ENCODE data around the gene TMEM109.

Gene TMEM109

GRCh38 chr11:60921777-60922335 lies 7.9 kb downstream of the TMEM109 start:
- ATAC-seq = no peak
- TF ChIP-seq ZFP3 (CRISPR knock-in tag; IDR thresholded peaks at IDR 0.05) (no peak), ZNF70 (CRISPR knock-in tag; IDR thresholded peaks at IDR 0.05) (no peak), ZFP30 (CRISPR knock-in tag; IDR thresholded peaks at IDR 0.05) (no peak), GLIS3 (CRISPR knock-in tag; IDR thresholded peaks at IDR 0.05) (no peak)
- TF ChIP-seq, protein P1, sequence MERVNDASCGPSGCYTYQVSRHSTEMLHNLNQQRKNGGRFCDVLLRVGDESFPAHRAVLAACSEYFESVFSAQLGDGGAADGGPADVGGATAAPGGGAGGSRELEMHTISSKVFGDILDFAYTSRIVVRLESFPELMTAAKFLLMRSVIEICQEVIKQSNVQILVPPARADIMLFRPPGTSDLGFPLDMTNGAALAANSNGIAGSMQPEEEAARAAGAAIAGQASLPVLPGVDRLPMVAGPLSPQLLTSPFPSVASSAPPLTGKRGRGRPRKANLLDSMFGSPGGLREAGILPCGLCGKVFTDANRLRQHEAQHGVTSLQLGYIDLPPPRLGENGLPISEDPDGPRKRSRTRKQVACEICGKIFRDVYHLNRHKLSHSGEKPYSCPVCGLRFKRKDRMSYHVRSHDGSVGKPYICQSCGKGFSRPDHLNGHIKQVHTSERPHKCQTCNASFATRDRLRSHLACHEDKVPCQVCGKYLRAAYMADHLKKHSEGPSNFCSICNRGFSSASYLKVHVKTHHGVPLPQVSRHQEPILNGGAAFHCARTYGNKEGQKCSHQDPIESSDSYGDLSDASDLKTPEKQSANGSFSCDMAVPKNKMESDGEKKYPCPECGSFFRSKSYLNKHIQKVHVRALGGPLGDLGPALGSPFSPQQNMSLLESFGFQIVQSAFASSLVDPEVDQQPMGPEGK (CRISPR knock-in tag; IDR thresholded peaks at IDR 0.05; ENCODE audit: borderline replicate concordance) = no peak

DNA sequence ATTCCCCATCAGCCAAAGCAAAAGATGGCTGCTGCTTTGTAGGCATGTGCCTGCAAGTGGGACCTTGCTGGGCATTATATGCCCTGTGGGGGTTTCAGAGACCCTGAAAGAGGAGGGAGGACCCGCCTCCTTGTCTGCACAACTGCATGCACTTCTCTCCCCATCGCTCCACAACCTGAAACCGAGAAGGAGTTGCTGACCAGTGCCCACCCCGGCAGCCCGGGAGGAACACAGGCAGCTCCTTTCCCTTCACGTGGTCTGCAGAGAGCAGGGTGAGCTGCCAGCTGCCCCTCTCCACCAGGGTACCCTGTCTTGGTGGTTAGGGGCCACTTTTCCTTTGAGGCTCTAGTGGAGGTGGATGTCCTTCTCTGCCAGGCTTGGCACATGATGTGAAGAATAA lies 8.9 kb downstream of the TMEM109 start:
- no peak for TF ChIP-seq ISL1 (CRISPR knock-in tag; IDR thresholded peaks at IDR 0.05)
- TF ChIP-seq ZNF565 (CRISPR knock-in tag; conservative IDR thresholded peaks at IDR 0.05; ENCODE audit: low read depth) = no peak
- TF ChIP-seq TOX (CRISPR knock-in tag; IDR thresholded peaks at IDR 0.05; ENCODE audit: borderline replicate concordance) = no peak
- no peak for TF ChIP-seq BACH2 (CRISPR knock-in tag; IDR thresholded peaks at IDR 0.05; ENCODE audit: borderline replicate concordance)
- TF ChIP-seq ZNF8 (CRISPR knock-in tag; IDR thresholded peaks at IDR 0.05) = no peak
- no peak for TF ChIP-seq GLIS3 (CRISPR knock-in tag; IDR thresholded peaks at IDR 0.05)
- no peak for TF ChIP-seq ZNF70 (CRISPR knock-in tag; IDR thresholded peaks at IDR 0.05)
- ATAC-seq = no peak

DNA sequence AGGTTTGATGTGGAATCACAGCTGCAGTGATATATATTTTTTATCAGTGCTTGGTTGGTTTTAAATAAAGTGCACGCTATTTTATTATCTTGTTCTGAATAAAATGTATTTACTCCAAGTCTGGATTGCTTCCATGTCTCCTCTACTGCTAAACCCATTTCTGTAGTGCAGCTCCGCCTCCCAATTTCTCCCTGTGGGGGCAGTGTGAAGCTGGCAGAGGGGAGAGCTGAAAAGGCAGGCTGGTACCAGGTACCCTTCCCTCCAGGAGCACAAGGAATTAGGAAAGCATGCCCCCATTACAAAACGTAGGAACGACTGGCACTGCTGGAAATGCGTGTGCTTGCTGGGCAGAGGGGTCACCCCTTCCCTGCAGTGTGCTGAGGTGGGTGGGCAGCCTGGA lies 9.4 kb downstream of the TMEM109 start:
- TF ChIP-seq, protein P2, sequence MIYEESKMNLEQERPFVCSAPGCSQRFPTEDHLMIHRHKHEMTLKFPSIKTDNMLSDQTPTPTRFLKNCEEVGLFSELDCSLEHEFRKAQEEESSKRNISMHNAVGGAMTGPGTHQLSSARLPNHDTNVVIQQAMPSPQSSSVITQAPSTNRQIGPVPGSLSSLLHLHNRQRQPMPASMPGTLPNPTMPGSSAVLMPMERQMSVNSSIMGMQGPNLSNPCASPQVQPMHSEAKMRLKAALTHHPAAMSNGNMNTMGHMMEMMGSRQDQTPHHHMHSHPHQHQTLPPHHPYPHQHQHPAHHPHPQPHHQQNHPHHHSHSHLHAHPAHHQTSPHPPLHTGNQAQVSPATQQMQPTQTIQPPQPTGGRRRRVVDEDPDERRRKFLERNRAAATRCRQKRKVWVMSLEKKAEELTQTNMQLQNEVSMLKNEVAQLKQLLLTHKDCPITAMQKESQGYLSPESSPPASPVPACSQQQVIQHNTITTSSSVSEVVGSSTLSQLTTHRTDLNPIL (CRISPR knock-in tag; IDR thresholded peaks at IDR 0.05; ENCODE audit: low read depth) = no peak
- TF ChIP-seq TOX (CRISPR knock-in tag; IDR thresholded peaks at IDR 0.05; ENCODE audit: borderline replicate concordance) (no peak), ZNF8 (CRISPR knock-in tag; IDR thresholded peaks at IDR 0.05) (no peak), ZNF565 (CRISPR knock-in tag; conservative IDR thresholded peaks at IDR 0.05; ENCODE audit: low read depth) (no peak), BACH2 (CRISPR knock-in tag; IDR thresholded peaks at IDR 0.05; ENCODE audit: borderline replicate concordance) (no peak), ARNTL (CRISPR knock-in tag; IDR thresholded peaks at IDR 0.05; ENCODE audit: borderline replicate concordance, low read depth) (no peak), ZNF70 (CRISPR knock-in tag; IDR thresholded peaks at IDR 0.05) (no peak), GLIS3 (CRISPR knock-in tag; IDR thresholded peaks at IDR 0.05) (no peak), ZFP3 (CRISPR knock-in tag; IDR thresholded peaks at IDR 0.05) (no peak), OSR1 (CRISPR knock-in tag; IDR thresholded peaks at IDR 0.05) (no peak)
- TF ChIP-seq, protein P1 (CRISPR knock-in tag; IDR thresholded peaks at IDR 0.05; ENCODE audit: borderline replicate concordance) = no peak
- TF ChIP-seq, protein P3, sequence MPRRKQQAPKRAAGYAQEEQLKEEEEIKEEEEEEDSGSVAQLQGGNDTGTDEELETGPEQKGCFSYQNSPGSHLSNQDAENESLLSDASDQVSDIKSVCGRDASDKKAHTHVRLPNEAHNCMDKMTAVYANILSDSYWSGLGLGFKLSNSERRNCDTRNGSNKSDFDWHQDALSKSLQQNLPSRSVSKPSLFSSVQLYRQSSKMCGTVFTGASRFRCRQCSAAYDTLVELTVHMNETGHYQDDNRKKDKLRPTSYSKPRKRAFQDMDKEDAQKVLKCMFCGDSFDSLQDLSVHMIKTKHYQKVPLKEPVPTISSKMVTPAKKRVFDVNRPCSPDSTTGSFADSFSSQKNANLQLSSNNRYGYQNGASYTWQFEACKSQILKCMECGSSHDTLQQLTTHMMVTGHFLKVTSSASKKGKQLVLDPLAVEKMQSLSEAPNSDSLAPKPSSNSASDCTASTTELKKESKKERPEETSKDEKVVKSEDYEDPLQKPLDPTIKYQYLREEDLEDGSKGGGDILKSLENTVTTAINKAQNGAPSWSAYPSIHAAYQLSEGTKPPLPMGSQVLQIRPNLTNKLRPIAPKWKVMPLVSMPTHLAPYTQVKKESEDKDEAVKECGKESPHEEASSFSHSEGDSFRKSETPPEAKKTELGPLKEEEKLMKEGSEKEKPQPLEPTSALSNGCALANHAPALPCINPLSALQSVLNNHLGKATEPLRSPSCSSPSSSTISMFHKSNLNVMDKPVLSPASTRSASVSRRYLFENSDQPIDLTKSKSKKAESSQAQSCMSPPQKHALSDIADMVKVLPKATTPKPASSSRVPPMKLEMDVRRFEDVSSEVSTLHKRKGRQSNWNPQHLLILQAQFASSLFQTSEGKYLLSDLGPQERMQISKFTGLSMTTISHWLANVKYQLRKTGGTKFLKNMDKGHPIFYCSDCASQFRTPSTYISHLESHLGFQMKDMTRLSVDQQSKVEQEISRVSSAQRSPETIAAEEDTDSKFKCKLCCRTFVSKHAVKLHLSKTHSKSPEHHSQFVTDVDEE (CRISPR knock-in tag; IDR thresholded peaks at IDR 0.05) = no peak
- no peak for ATAC-seq

GRCh38 chr11:60923800-60924109 lies 9.8 kb downstream of the TMEM109 start:
- peak; percentile 19 for ATAC-seq
- TF ChIP-seq ESRRG (CRISPR knock-in tag; IDR thresholded peaks at IDR 0.05) = no peak
- no peak for TF ChIP-seq ZNF8 (CRISPR knock-in tag; IDR thresholded peaks at IDR 0.05)
- no peak for TF ChIP-seq ZC3H10 (CRISPR knock-in tag; IDR thresholded peaks at IDR 0.05)
- TF ChIP-seq CSRNP3 (CRISPR knock-in tag; IDR thresholded peaks at IDR 0.05) = no peak
- TF ChIP-seq OSR1 (CRISPR knock-in tag; IDR thresholded peaks at IDR 0.05) = no peak
- no peak for TF ChIP-seq SNAI2 (CRISPR knock-in tag; IDR thresholded peaks at IDR 0.05)
- TF ChIP-seq ZNF70 (CRISPR knock-in tag; IDR thresholded peaks at IDR 0.05) = no peak
- TF ChIP-seq, protein P3 (CRISPR knock-in tag; IDR thresholded peaks at IDR 0.05) = no peak
- TF ChIP-seq, protein P4, sequence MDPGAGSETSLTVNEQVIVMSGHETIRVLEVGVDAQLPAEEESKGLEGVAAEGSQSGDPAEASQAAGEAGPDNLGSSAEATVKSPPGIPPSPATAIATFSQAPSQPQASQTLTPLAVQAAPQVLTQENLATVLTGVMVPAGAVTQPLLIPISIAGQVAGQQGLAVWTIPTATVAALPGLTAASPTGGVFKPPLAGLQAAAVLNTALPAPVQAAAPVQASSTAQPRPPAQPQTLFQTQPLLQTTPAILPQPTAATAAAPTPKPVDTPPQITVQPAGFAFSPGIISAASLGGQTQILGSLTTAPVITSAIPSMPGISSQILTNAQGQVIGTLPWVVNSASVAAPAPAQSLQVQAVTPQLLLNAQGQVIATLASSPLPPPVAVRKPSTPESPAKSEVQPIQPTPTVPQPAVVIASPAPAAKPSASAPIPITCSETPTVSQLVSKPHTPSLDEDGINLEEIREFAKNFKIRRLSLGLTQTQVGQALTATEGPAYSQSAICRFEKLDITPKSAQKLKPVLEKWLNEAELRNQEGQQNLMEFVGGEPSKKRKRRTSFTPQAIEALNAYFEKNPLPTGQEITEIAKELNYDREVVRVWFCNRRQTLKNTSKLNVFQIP (CRISPR knock-in tag; IDR thresholded peaks at IDR 0.05; ENCODE audit: borderline replicate concordance, low read depth) = no peak
- TF ChIP-seq TOX (CRISPR knock-in tag; IDR thresholded peaks at IDR 0.05; ENCODE audit: borderline replicate concordance) = no peak
- no peak for TF ChIP-seq ARNTL (CRISPR knock-in tag; IDR thresholded peaks at IDR 0.05; ENCODE audit: borderline replicate concordance, low read depth)
- TF ChIP-seq ZFP30 (CRISPR knock-in tag; IDR thresholded peaks at IDR 0.05) = no peak
- TF ChIP-seq TCF4 (CRISPR knock-in tag; IDR thresholded peaks at IDR 0.05; ENCODE audit: borderline replicate concordance) = no peak
- TF ChIP-seq CSDC2 (CRISPR knock-in tag; IDR thresholded peaks at IDR 0.05) = no peak

Data from SK-N-SH treated with all-trans-retinoic acid at 6 μM for 48 hours (cell line).